Measurements from ENCODE around the gene CDC42BPG.

The CDC42BPG gene

GRCh38 chr11:64810271-64810890, 34.1 kb downstream of the CDC42BPG start, which contains the start of gene MEN1 (continued):
- TF ChIP-seq ZNF692 (tag by site-specific recombination; IDR thresholded peaks at IDR 0.05) (peak; percentile 95), ZBTB26 (tag by site-specific recombination; optimal IDR thresholded peaks at IDR 0.05) (peak; percentile 44), ZNF76 (tag by site-specific recombination; IDR thresholded peaks at IDR 0.05; ENCODE audit: borderline replicate concordance, low read depth) (peak; percentile 98), SP2 (tag by site-specific recombination; IDR thresholded peaks at IDR 0.05) (peak; percentile 90), PRDM10 (tag by site-specific recombination; IDR thresholded peaks at IDR 0.05) (peak; percentile 47; the same call in 1 of the 2 replicates), KLF9 (tag by site-specific recombination; IDR thresholded peaks at IDR 0.05; ENCODE audit: low read depth) (peak; percentile 63; the same call in 1 of the 2 replicates), ZFHX2 (tag by site-specific recombination; conservative IDR thresholded peaks at IDR 0.05) (peak; percentile 84), ZNF18 (tag by site-specific recombination; IDR thresholded peaks at IDR 0.05) (no peak)

- ChIA-PET CTCF (interaction anchor here (0.5 to 1.7 kb wide), 6 partner anchors 8 to 274 kb away, joined by 3 to 8 read pairs (median 4); partner anchors contain the start of genes CDCA5 and ZFPL1), POLR2A (interaction anchor here (0.5 to 1.8 kb wide), 4 partner anchors 31 to 372 kb away, joined by 3 to 7 read pairs (median 3); partner anchors contain the start of genes CAPN1, CDC42BPG and SF1)
- peak overlapping the region; percentile 75 for H3K4me3 ChIP-seq (ENCODE audit: low read depth, low read length)
- no peaks in the 10 kb centered on the region for H3K9me3 ChIP-seq (ENCODE audit: control insufficient read depth, insufficient read depth, low read depth, low read length)
- peaks cover 0 to 41% of the 10 kb centered on the region in 2 experiments; a peak in 2 of 3 replicates for H3K36me3 ChIP-seq (ENCODE audit: control insufficient read depth in 2 of 2, insufficient read depth in 1 of 2, low read length in 2 of 2)
- no peaks in the 10 kb centered on the region for H3K4me1 ChIP-seq (ENCODE audit: control insufficient read depth, insufficient read depth, low read length)
- no peak overlapping the region; the same call in 1 of the 2 replicates for H3K27ac ChIP-seq (ENCODE audit: extremely low read depth, low read depth, low read length)
- TF ChIP-seq ZNF596 (tag by site-specific recombination; IDR thresholded peaks at IDR 0.05) (no peak), ZNF175 (tag by site-specific recombination; IDR thresholded peaks at IDR 0.05) (no peak), ZNF692 (tag by site-specific recombination; IDR thresholded peaks at IDR 0.05) (peak; percentile 35; the same call in 1 of the 2 replicates), ZNF555 (tag by site-specific recombination; conservative IDR thresholded peaks at IDR 0.05) (no peak), ZNF423 (tag by site-specific recombination; IDR thresholded peaks at IDR 0.05) (no peak), ZNF2 (tag by site-specific recombination; IDR thresholded peaks at IDR 0.05) (no peak), SP2 (tag by site-specific recombination; IDR thresholded peaks at IDR 0.05) (peak; percentile 70), PRDM4 (tag by site-specific recombination; IDR thresholded peaks at IDR 0.05) (no peak), ZNF76 (tag by site-specific recombination; IDR thresholded peaks at IDR 0.05; ENCODE audit: borderline replicate concordance, low read depth) (no peak), ZNF16 (tag by site-specific recombination; IDR thresholded peaks at IDR 0.05; ENCODE audit: low read depth) (no peak), ZNF549 (tag by site-specific recombination; IDR thresholded peaks at IDR 0.05) (no peak), ZNF544 (tag by site-specific recombination; IDR thresholded peaks at IDR 0.05) (no peak), ZNF280D (tag by site-specific recombination; IDR thresholded peaks at IDR 0.05) (no peak)
Observed at GRCh38 chr11:64809781-64810241, 34.6 kb downstream of the CDC42BPG start.

All from HEK293 (cell line).